Trophoblast cell (in vitro differentiated cells and primary cell): Measurements from ENCODE around the gene N4BP2.
A peak's percentile ranks its signal among the peaks of the same experiment; 100 is the strongest.

Experiments
- DNase-seq, 2 donors: peaks; one replicate each; pipeline ENCODE4 v3.0.0-alpha.2; 2016
- H2AFZ ChIP-seq: 2 replicates; pipeline ENCODE4 v1.6.1; 2013; ENCODE audit warnings: low read length, moderate library complexity, mild to moderate bottlenecking; ENCODE audit not compliant: insufficient read depth, poor library complexity
- H2AK5ac ChIP-seq: 2 replicates; pipeline ENCODE4 v1.6.1; 2013; ENCODE audit warnings: mild to moderate bottlenecking, low read length
- H2BK120ac ChIP-seq: 2 replicates; pipeline ENCODE4 v1.6.1; 2013; ENCODE audit warnings: low read length, mild to moderate bottlenecking, moderate library complexity; ENCODE audit not compliant: insufficient read depth, poor library complexity
- H2BK12ac ChIP-seq: 2 replicates; pipeline ENCODE4 v1.6.1; 2013; ENCODE audit warnings: mild to moderate bottlenecking, low read length, moderate library complexity
- H2BK5ac ChIP-seq: 2 replicates; pipeline ENCODE4 v1.6.1; 2013; ENCODE audit warnings: low read length, low read depth, moderate library complexity, mild to moderate bottlenecking; ENCODE audit not compliant: poor library complexity
- H3K14ac ChIP-seq: 2 replicates; pipeline ENCODE4 v1.6.1; 2013; ENCODE audit warnings: mild to moderate bottlenecking, low read length
- H3K18ac ChIP-seq: 2 replicates; pipeline ENCODE4 v1.6.1; 2013; ENCODE audit warnings: mild to moderate bottlenecking, low read length
- H3K23ac ChIP-seq: 2 replicates; pipeline ENCODE4 v1.6.1; 2013; ENCODE audit warnings: low read length
- H3K27ac ChIP-seq: 2 replicates; pipeline ENCODE4 v1.5.1; 2013; ENCODE audit warnings: low read depth, mild to moderate bottlenecking, inconsistent platforms, low read length, moderate library complexity
- H3K27me3 ChIP-seq: 2 replicates; pipeline ENCODE4 v1.6.1; 2013; ENCODE audit warnings: inconsistent platforms, mild to moderate bottlenecking, low read length, moderate library complexity; ENCODE audit not compliant: insufficient read depth
- H3K36me3 ChIP-seq, 2 experiments: 1 replicate in 1 of 2; 2 replicates in 1 of 2; pipeline ENCODE4 v1.6.1; 2013; ENCODE audit warnings: low read length in 2 of 2, mild to moderate bottlenecking in 2 of 2, moderate library complexity in 1 of 2; ENCODE audit not compliant: insufficient read depth in 2 of 2, control insufficient read depth in 1 of 2
- H3K4ac ChIP-seq: 2 replicates; pipeline ENCODE4 v1.6.1; 2013; ENCODE audit warnings: low read depth, mild to moderate bottlenecking, low read length, moderate library complexity
- H3K4me1 ChIP-seq, 2 experiments: 1 replicate in 1 of 2; 2 replicates in 1 of 2; pipeline ENCODE4 v1.6.1; 2013; ENCODE audit warnings: low read length in 2 of 2, mild to moderate bottlenecking in 2 of 2, moderate library complexity in 1 of 2; ENCODE audit not compliant: insufficient read depth in 2 of 2, control insufficient read depth in 1 of 2
- H3K4me2 ChIP-seq: 2 replicates; pipeline ENCODE4 v1.6.1; 2013; ENCODE audit warnings: inconsistent platforms, mild to moderate bottlenecking, low read length, moderate library complexity
- H3K4me3 ChIP-seq: 2 replicates; pipeline ENCODE4 v1.5.1; 2013; ENCODE audit warnings: mild to moderate bottlenecking, low read depth, low read length, inconsistent platforms
- H3K79me1 ChIP-seq: one replicate; pipeline ENCODE4 v1.6.1; 2013; ENCODE audit warnings: low read length
- H3K79me2 ChIP-seq: 2 replicates; pipeline ENCODE4 v1.6.1; 2013; ENCODE audit warnings: low read length, mild to moderate bottlenecking; ENCODE audit not compliant: control insufficient read depth, insufficient read depth, poor library complexity
- H3K9ac ChIP-seq: 2 replicates; pipeline ENCODE4 v1.6.1; 2013; ENCODE audit warnings: mild to moderate bottlenecking, low read length
- H3K9me3 ChIP-seq: 2 replicates; pipeline ENCODE4 v1.6.1; 2013; ENCODE audit warnings: low read depth, mild to moderate bottlenecking, control low read depth, inconsistent platforms, low read length; ENCODE audit not compliant: insufficient read depth
- H4K12ac ChIP-seq: 2 replicates; pipeline ENCODE4 v1.6.1; 2013; ENCODE audit warnings: low read depth, mild to moderate bottlenecking, low read length, moderate library complexity
- H4K8ac ChIP-seq: 2 replicates; pipeline ENCODE4 v1.6.1; 2013; ENCODE audit warnings: low read depth, mild to moderate bottlenecking, low read length, moderate library complexity
- H4K91ac ChIP-seq: one replicate; pipeline ENCODE4 v1.6.1; 2013; ENCODE audit warnings: low read depth, mild to moderate bottlenecking, low read length, moderate library complexity
- WGBS: extraction: QIAGEN DNeasy Blood & Tissue Kit; methylation state at CpG from one replicate; pipeline ENCODE4 v1.1.7; 2013; ENCODE audit warnings: missing lambda C conversion rate; ENCODE audit not compliant: insufficient read length, insufficient coverage; ENCODE audit errors: extremely low coverage; 5-methylcytosine and 5-hydroxymethylcytosine counted together

Gene N4BP2

GRCh38 chr4:40118861-40119260 is 62.2 kb downstream of the N4BP2 start:
- no peaks in the 10 kb centered on the region for H3K27me3 ChIP-seq
- H4K8ac ChIP-seq = no peak overlapping the region
- H2BK5ac ChIP-seq = no peak overlapping the region
- H3K14ac ChIP-seq = no peak overlapping the region
- no CpG with 5 or more reads among the region's 1 CpG for WGBS
- H3K9me3 ChIP-seq = no peaks in the 10 kb centered on the region
- no peak overlapping the region for H3K27ac ChIP-seq
- no peak overlapping the region for H3K18ac ChIP-seq
- no peak overlapping the region for H3K4ac ChIP-seq
- no peak overlapping the region for H3K4me3 ChIP-seq
- H2AK5ac ChIP-seq = no peak overlapping the region
- H3K4me1 ChIP-seq = no peaks in the 10 kb centered on the region
- no peak overlapping the region for H2BK120ac ChIP-seq
- H4K91ac ChIP-seq = no peak overlapping the region
- peaks cover 5 to 7% of the 10 kb centered on the region in 2 experiments for H3K36me3 ChIP-seq
- H3K79me2 ChIP-seq = no peaks in the 10 kb centered on the region
- no peak overlapping the region for H3K4me2 ChIP-seq
- H4K12ac ChIP-seq = no peak overlapping the region
- H3K79me1 ChIP-seq = no peaks in the 10 kb centered on the region
- DNase-seq = no peak
- H2AFZ ChIP-seq = no peak overlapping the region
- H3K9ac ChIP-seq = no peak overlapping the region
- no peak overlapping the region for H3K23ac ChIP-seq
- H2BK12ac ChIP-seq = no peak overlapping the region

GRCh38 chr4:40119344-40119743 is 62.7 kb downstream of the N4BP2 start:
- no peak overlapping the region for H2BK5ac ChIP-seq
- no peaks in the 10 kb centered on the region for H3K4me1 ChIP-seq
- no peak for DNase-seq
- H2AFZ ChIP-seq = no peak overlapping the region
- H3K79me2 ChIP-seq = no peaks in the 10 kb centered on the region
- H3K36me3 ChIP-seq = peaks cover 5 to 7% of the 10 kb centered on the region in 2 experiments
- H4K91ac ChIP-seq = no peak overlapping the region
- no peak overlapping the region for H3K9ac ChIP-seq
- no peak overlapping the region for H3K14ac ChIP-seq
- no peak overlapping the region for H4K12ac ChIP-seq
- H3K4ac ChIP-seq = no peak overlapping the region
- H3K4me3 ChIP-seq = no peak overlapping the region
- no peaks in the 10 kb centered on the region for H3K79me1 ChIP-seq
- no peaks in the 10 kb centered on the region for H3K9me3 ChIP-seq
- no peaks in the 10 kb centered on the region for H3K27me3 ChIP-seq
- H2BK120ac ChIP-seq = no peak overlapping the region
- H3K27ac ChIP-seq = no peak overlapping the region
- no peak overlapping the region for H2AK5ac ChIP-seq
- H3K4me2 ChIP-seq = no peak overlapping the region
- WGBS = no CpG with 5 or more reads among the region's 3 CpGs
- no peak overlapping the region for H3K23ac ChIP-seq
- no peak overlapping the region for H3K18ac ChIP-seq
- H4K8ac ChIP-seq = no peak overlapping the region
- no peak overlapping the region for H2BK12ac ChIP-seq

- Histone ChIP-seq H2BK120ac (no peak overlapping the region), H4K91ac (no peak overlapping the region), H3K14ac (no peak overlapping the region), H3K27ac (no peak overlapping the region), H2BK5ac (no peak overlapping the region), H4K12ac (no peak overlapping the region), H3K27me3 (no peaks in the 10 kb centered on the region), H3K9ac (no peak overlapping the region), H3K36me3 (peaks cover 5 to 9% of the 10 kb centered on the region in 2 experiments), H2AFZ (no peak overlapping the region), H4K8ac (no peak overlapping the region), H3K79me1 (no peaks in the 10 kb centered on the region), H3K4me2 (no peak overlapping the region), H3K23ac (no peak overlapping the region), H3K9me3 (no peaks in the 10 kb centered on the region), H3K4ac (no peak overlapping the region), H2AK5ac (no peak overlapping the region), H2BK12ac (no peak overlapping the region), H3K79me2 (no peaks in the 10 kb centered on the region), H3K4me3 (no peak overlapping the region), H3K18ac (no peak overlapping the region), H3K4me1 (no peaks in the 10 kb centered on the region)
- WGBS = no CpG with 5 or more reads among the region's 4 CpGs
- DNase-seq = peak; percentile 6 to 46
Observed at GRCh38 chr4:40121515-40121914, 64.9 kb downstream of the N4BP2 start.

- no peak overlapping the region for H2AFZ ChIP-seq
- no peak overlapping the region for H3K18ac ChIP-seq
- no peak overlapping the region for H3K14ac ChIP-seq
- no peak overlapping the region for H4K91ac ChIP-seq
- no peak overlapping the region for H3K4ac ChIP-seq
- H2AK5ac ChIP-seq = no peak overlapping the region
- no peak overlapping the region for H3K27ac ChIP-seq
- H4K12ac ChIP-seq = no peak overlapping the region
- H3K4me3 ChIP-seq = no peak overlapping the region
- no peaks in the 10 kb centered on the region for H3K79me1 ChIP-seq
- no peak overlapping the region for H3K23ac ChIP-seq
- H2BK5ac ChIP-seq = no peak overlapping the region
- H3K4me2 ChIP-seq = no peak overlapping the region
- no peak overlapping the region for H4K8ac ChIP-seq
- H3K36me3 ChIP-seq = peaks cover 13 to 17% of the 10 kb centered on the region in 2 experiments
- DNase-seq = no peak
- H3K27me3 ChIP-seq = no peaks in the 10 kb centered on the region
- H2BK120ac ChIP-seq = no peak overlapping the region
- H3K4me1 ChIP-seq = no peaks in the 10 kb centered on the region
- no peaks in the 10 kb centered on the region for H3K9me3 ChIP-seq
- H3K79me2 ChIP-seq = no peaks in the 10 kb centered on the region
- H3K9ac ChIP-seq = no peak overlapping the region
- H2BK12ac ChIP-seq = no peak overlapping the region
- no CpG with 5 or more reads among the region's 1 CpG for WGBS
Observed at GRCh38 chr4:40122941-40123340, 66.3 kb downstream of the N4BP2 start.
